ENCODE data around the gene EHMT1.

EHMT1 gene

GRCh38 chr9:137817236-137818200 is 198.7 kb downstream of the EHMT1 start:
- DNase-seq (ENCODE audit: low read depth in 2 of 2, low spot score in 1 of 2): no peak

DNA sequence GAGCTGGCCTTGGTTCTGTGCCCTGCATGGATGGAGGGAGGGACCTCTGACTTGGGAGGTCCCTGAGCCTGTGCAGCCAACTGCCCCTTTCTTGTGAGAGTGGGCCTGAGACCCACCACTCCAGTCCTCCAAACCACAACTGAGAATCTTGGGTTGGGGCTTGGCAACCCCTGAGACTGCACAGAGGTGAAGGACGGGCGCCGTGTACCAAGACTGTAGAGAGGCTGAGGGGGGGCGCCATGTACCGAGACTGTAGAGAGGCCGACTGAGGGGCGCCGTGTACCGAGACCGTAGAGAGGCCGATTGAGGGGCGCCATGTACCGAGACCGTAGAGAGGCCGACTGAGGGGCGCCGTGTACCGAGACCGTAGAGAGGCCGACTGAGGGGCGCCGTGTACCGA is 199.5 kb downstream of the EHMT1 start:
- no peak for DNase-seq (ENCODE audit: low read depth in 2 of 2, low spot score in 1 of 2)

GRCh38 chr9:137820161-137820855 is 201.5 kb downstream of the EHMT1 start:
- no peak for DNase-seq (ENCODE audit: low read depth in 2 of 2, low spot score in 1 of 2)

DNA sequence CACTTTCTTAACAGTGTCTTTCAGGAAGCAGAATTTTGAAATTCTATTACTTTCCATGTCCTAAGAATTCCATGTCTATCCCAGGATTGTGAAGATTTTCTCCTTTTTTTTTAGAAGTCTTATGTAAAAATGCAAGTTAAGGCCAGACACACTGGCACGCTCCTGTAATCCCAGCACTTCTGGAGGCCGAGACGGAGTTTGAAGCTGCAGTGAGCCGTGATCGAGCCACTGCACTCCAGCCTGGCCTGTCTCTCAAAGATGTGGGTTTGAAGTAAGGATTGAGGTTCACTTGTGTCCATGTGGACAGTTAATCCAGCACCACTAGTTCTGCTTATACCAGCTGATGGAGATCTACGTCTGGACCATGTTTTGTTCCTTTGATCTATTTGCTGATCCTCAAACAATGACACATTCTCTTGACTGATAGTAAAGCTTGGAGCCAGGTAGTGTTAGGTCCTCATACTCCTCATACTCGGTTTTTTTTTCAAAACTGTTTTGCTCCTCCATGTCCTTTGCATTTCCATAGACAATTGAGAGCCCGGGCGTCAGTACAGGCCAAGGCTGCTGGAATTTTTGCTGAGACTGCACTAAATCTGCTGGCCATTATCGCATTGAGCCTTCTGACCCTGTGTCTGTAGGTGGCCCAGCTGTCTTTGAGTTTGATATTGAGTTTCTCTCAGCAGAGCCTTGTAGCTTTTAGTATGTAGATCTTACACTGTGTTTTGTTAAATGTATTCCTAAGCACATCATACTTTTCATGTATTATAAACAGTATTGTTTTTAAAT is 205.4 kb downstream of the EHMT1 start:
- no peak for DNase-seq (ENCODE audit: low read depth in 2 of 2, low spot score in 1 of 2)

DNA sequence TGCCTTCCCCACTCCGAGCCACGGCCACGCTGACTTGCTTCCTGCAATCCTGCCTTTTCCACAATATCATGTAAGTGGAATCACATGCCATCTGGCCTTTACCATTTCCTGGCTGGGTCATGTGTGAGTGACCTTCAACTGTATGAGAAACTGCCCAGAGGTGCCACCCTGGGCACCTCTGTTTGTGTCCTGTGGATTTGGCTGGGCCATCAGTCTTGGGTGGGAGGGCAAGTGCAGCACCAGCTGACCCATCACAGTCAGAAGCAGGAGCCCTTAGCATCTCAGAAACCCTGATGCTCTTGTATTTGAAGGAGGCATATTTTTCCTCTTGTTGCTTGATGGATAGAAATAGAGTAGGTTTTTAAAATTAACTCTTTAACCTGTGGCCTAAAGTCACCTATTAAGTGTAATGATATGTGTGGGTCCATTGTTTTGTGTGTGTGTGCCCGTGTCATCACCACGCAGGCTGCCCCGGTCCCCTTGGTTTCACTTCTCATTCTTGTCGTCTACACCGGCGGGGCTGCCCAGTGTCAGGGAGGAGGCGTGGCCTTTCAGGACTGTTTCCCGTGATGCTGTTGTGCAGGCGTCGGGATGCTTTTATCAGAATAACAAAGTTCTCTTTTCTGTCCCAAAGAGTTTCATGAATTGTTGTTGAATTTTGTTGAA is 206.7 kb downstream of the EHMT1 start:
- no peak for DNase-seq (ENCODE audit: low read depth in 2 of 2, low spot score in 1 of 2)

DNA sequence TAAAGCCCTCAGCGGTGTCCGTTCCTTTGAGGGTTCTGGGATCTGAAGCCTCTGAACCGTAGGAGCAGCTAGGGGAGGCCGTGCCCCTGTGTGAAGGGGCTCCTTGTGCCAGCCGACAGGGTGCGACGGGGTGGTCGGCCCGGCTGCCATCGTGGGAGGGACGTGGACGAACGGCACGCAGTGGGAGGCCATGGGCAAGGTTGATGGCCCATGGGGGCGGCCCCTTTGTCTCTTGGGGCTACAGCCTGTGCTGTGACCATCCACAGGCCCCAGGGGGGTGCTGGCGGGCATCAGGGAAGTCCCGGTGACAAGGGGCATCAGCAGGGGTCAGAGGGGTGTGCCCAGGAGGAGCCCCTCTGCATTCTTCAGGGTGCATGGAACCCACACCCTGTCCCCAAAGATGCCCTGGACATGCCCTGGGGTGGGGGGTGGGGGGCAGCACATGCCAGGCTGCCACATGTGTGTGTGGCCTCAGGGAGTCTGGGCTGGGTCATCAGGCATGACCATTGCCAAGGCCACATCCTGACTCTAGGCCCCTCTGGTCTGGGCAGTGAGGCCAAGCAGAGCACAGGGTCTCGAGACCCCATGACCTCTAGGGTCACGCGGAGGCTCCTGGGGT is 209.2 kb downstream of the EHMT1 start:
- no peak for DNase-seq (ENCODE audit: low read depth in 2 of 2, low spot score in 1 of 2)

- no peak for DNase-seq (ENCODE audit: low read depth in 2 of 2, low spot score in 1 of 2)
Observed at GRCh38 chr9:137828527-137829259, 209.9 kb downstream of the EHMT1 start.

- no peak for DNase-seq (ENCODE audit: low read depth in 2 of 2, low spot score in 1 of 2)
Observed at GRCh38 chr9:137829260-137829996, 210.6 kb downstream of the EHMT1 start.

DNA sequence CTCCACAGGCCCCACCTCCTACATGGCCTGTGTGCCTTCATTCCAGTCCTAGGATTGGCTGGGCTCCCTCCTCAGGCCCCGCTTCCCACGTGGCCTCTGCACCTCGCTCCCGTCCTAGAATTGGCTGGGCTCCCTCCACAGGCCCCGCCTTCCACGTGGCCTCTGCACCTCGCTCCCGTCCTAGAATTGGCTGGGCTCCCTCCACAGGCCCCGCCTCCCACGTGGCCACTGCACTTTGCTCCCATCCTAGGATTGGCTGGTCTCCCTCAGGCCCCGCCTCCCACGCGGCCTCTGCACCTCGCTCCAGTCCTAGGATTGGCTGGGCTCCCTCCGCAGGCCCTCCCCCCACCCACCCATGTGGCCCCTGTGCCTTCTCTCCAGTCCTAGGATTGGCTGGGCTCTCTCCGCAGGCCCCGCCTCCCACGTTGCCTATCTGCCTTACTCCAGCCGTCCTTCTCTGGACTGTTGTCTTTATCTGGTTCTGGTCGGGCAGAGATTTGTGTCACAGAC is 213.4 kb downstream of the EHMT1 start:
- DNase-seq (ENCODE audit: low read depth in 2 of 2, low spot score in 1 of 2): no peak

DNA sequence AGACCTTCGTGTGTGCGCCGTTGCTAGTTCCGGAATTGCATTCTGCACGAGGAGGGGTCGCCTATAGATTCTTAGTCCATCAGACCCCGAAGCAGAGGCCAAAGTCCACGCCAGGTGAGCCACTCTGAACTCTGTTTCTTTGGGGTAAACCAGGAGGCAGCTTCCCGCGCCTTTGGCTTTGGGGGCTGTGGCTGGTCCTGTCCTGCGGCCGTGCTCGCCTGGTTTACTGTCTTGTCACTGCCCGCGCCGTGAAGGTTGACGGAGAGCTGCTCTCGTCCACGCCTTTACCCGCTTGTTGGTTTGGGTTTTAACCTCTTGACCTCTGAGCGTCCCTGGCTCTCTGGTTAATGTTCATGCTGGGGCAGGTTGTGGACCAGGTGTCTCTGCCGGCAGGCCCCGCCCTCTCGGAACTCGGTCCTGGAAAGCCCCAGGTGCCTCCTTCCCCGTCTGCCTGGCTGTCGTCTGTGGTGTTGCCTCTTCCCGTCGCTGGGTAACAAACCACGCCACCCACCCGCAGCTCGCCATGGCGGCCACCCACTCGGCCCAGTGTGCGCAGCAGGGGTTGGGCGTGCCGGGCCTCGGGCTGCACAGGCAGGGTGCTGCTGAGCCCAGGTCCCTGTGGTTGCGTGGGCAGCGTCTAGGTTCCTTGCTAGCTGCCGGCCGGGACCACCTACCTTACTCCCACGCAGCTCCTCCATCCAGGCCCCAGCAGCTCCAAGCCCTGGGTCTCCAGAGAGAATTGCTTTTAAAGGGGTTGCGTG is 214.2 kb downstream of the EHMT1 start:
- DNase-seq (ENCODE audit: low read depth in 2 of 2, low spot score in 1 of 2): no peak

DNA sequence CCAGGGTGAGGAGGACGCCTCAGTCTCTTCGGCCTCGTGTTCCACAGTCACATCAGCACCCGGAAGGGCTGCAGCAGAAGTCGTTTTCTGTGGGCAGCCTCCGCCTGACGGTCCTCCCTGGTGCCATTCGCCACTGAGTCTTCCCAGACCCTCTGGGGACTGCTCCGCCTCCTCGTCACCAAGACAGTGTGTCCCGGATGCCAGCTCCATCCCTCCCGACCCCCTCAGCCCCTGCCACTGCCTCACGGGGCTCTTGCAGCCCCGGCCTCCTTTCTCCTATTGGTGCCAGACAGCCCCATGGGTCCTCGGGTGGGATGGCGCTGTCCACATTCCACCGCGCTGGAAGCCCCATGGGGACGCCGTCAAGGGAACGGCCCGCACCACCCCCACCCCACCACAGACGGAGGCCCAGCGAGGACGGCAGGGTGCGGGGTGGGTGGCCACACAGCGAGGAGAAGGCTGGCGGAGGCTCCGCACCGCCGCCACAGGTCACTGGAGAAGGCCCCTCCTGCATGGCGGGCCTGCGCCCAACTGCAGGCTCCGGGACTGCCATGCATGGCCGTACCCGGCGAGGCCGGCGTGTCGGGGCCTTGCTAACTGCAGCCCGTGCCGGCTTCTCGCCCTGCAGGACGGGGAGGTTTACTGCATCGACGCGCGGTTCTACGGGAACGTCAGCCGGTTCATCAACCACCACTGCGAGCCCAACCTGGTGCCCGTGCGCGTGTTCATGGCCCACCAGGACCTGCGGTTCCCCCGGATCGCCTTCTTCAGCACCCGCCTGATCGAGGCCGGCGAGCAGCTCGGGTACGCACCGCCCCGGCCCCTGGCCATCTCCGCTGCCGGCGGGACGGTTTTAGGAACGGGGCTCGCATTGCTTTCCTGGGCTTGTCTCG is 215.2 kb downstream of the EHMT1 start:
- no peak for DNase-seq (ENCODE audit: low read depth in 2 of 2, low spot score in 1 of 2)

- DNase-seq (ENCODE audit: low read depth in 2 of 2, low spot score in 1 of 2): no peak
Observed at GRCh38 chr9:137834846-137835546, 216.2 kb downstream of the EHMT1 start.

- DNase-seq (ENCODE audit: low read depth in 2 of 2, low spot score in 1 of 2): no peak
Observed at GRCh38 chr9:137836151-137836830, 217.5 kb downstream of the EHMT1 start.

DNA sequence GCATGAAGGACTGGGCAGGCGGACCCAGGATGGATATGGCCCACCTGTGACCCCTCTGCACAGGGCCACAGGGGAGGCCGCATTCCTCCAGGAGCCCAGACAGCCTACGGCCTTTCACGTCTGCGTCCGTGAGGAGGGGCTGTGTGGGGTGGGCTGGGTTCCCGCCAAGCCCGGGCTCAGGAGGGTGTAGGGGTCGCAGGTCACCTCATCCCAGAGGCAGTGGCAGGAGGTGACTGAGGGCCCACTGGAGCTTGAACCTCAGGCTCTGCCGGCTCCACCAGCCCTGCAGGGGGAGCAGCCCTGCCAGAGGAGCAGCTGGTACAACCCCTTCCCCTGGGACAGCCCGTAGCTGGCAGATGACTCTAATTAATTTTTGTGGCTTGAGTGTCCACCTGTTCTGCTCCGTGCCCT is 218.0 kb downstream of the EHMT1 start:
- DNase-seq (ENCODE audit: low read depth in 2 of 2, low spot score in 1 of 2): no peak

DNA sequence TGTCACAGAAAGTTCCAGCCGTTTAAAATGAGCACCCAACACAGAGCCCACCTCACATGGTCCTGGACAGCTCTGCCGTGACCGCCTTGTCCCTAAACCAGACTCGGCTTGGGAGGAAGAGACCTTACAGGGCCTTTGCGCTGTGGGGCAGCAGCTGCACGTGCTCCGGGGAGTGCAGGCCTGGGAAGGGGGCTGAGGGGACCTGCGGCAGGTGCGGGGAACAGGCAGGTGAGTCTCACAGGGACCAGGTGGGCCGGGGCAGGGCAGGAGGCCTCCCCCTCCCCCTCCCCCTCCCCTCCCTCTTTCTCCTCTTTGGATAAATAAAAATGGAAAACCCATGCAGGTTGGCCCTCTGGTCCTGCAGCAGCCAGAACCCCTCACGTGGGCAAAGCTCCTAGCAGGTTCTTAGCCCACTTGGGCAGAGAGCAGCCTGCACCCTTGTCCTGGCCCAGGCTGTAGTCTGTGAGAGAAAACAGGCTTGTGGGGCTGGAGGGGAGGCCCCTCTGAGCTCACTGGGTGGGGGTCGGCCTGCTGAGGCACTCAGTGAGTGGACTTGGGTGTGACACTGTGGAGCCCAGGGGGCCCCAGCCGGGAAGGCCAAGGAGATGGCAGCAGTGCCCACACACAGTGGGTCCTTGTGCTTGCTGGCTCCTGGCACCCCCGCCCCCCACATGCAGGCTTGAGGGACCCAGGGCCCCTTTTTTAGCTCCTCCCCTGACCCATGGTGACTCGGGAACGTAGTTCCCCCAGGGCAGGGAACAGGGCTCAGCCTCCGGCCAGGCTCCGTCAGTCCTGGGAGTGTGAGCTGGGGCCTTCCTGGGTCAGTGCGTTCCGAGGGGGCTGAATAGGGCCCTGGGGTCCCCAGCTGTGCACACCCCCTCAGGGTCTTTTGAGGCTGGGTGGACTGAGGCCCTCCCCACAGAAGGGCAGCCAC is 218.8 kb downstream of the EHMT1 start:
- DNase-seq (ENCODE audit: low read depth in 2 of 2, low spot score in 1 of 2): no peak

Measured in stimulated activated CD8-positive, alpha-beta memory T cell treated with anti-CD3 and anti-CD28 coated beads, Interleukin-4, amount 100 ng/mL, for 1 hour (primary cell).